WERI-Rb-1 (cell line): ENCODE measurements around the gene MGAT5.

Source experiments
- DNase-seq: peaks from one replicate; pipeline ENCODE4 v3.0.0-alpha.2; 2020
- H3K27ac ChIP-seq: fragments of 250-450 bp; sonication (Bioruptor Pico); 2 replicates; pipeline ENCODE4 v1.5.1; 2020; ENCODE audit warnings: mild to moderate bottlenecking, moderate library complexity
- H3K27me3 ChIP-seq: fragments of 250-450 bp; sonication (Bioruptor Pico); 2 replicates; pipeline ENCODE4 v1.5.1; 2021; ENCODE audit warnings: mild to moderate bottlenecking, low read depth, moderate library complexity; ENCODE audit not compliant: insufficient read depth, severe bottlenecking
- H3K36me3 ChIP-seq: fragments of 250-450 bp; sonication (Bioruptor Pico); 2 replicates; pipeline ENCODE4 v1.5.1; 2020; ENCODE audit warnings: mild to moderate bottlenecking, moderate library complexity
- H3K4me3 ChIP-seq: 2 replicates; pipeline ENCODE4 v1.5.1; 2011; ENCODE audit warnings: low read depth, mild to moderate bottlenecking, control low read depth, low read length
- H3K9me3 ChIP-seq: fragments of 250-450 bp; sonication (Bioruptor Pico); 2 replicates; pipeline ENCODE4 v1.5.1; 2021; ENCODE audit warnings: mild to moderate bottlenecking, moderate library complexity; ENCODE audit not compliant: severe bottlenecking
- TF ChIP-seq, protein P1 (sequence below): IDR thresholded peaks from 2 replicates; pipeline ENCODE4 v1.5.1; 2011; ENCODE audit warnings: low read depth, mild to moderate bottlenecking, control low read depth, inconsistent platforms, low read length

The MGAT5 gene

DNA sequence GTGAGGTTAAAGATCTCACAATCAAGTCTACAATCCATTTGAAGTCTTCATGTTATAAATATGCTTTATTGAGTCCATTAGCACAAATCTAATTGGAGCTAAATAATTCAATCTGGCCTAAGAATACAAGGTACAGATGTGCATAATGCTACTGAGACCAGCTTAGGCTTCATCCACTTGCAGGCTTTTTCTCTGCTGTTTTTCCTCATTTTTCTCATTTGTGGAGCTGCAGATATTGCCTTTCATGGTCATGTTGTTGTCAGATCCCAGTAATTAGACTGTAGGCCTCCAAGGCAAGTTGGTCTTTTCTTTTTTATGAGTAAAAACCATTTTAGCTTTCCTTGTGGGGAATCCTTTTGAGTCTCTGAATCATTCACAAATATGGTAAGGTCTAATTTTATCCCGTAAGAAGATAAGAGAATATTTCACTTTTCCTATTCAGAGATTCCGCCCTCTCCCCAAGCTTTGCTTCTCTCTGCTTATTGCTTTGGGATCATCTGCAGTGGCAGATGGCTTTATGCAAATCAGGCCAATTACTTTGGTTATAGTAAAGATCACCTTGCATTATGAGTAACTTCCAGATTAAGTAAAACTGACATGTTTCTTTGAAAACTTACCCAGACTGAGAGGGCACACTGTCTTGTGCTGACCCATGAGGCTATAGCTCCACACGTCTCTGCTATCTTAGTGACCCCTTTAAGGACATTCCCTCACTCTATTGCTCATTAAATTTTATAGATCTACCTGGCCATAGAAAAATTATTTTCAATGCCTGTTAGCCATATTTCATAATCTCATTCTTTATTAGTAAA, 80.9 kb downstream of the MGAT5 start:
- TF ChIP-seq, protein P1, sequence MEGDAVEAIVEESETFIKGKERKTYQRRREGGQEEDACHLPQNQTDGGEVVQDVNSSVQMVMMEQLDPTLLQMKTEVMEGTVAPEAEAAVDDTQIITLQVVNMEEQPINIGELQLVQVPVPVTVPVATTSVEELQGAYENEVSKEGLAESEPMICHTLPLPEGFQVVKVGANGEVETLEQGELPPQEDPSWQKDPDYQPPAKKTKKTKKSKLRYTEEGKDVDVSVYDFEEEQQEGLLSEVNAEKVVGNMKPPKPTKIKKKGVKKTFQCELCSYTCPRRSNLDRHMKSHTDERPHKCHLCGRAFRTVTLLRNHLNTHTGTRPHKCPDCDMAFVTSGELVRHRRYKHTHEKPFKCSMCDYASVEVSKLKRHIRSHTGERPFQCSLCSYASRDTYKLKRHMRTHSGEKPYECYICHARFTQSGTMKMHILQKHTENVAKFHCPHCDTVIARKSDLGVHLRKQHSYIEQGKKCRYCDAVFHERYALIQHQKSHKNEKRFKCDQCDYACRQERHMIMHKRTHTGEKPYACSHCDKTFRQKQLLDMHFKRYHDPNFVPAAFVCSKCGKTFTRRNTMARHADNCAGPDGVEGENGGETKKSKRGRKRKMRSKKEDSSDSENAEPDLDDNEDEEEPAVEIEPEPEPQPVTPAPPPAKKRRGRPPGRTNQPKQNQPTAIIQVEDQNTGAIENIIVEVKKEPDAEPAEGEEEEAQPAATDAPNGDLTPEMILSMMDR, result no peak
- no peaks in the 10 kb centered on the region for H3K9me3 ChIP-seq
- H3K36me3 ChIP-seq, result peaks cover 11% of the 10 kb centered on the region
- DNase-seq, result no peak
- peak overlapping the region; percentile 28 for H3K27ac ChIP-seq
- no peak overlapping the region for H3K4me3 ChIP-seq
- H3K27me3 ChIP-seq, result no peaks in the 10 kb centered on the region

- no peak for DNase-seq
- TF ChIP-seq, protein P1, result no peak
- Histone ChIP-seq H3K36me3 (peaks cover 11% of the 10 kb centered on the region), H3K9me3 (no peaks in the 10 kb centered on the region), H3K27me3 (no peaks in the 10 kb centered on the region), H3K27ac (no peak overlapping the region; the same call in 1 of the 2 replicates), H3K4me3 (no peak overlapping the region)
These were observed 81.7 kb downstream of the MGAT5 start for GRCh38 chr2:134335601-134336000.

- DNase-seq, result no peak
- Histone ChIP-seq H3K27me3 (no peaks in the 10 kb centered on the region), H3K36me3 (peaks cover 11% of the 10 kb centered on the region), H3K9me3 (no peaks in the 10 kb centered on the region), H3K4me3 (no peak overlapping the region), H3K27ac (no peak overlapping the region)
- TF ChIP-seq, protein P1, result no peak
These were observed 82.5 kb downstream of the MGAT5 start for GRCh38 chr2:134336352-134336751.

DNA sequence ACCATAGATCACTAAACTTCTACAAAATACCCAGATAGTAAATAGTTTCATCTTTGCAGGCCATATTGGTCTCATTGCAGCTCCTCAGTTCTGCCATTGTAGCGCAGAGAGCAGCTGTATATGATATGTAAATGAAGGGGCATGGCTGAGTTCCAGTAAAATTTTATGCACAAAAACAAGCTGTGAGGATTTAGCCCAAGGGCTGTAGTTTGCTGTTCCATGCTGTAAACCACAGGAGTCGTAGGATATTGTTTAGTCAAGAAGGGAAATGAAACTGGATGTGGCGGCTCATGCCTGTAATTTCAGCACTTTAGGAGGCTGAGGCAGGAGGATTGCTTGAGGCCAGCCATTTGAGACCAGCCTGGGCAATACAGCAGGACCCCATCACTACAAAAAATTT, 83.0 kb downstream of the MGAT5 start:
- TF ChIP-seq, protein P1, result no peak
- no peaks in the 10 kb centered on the region for H3K9me3 ChIP-seq
- H3K36me3 ChIP-seq, result peaks cover 11% of the 10 kb centered on the region
- H3K4me3 ChIP-seq, result no peak overlapping the region
- no peak overlapping the region for H3K27ac ChIP-seq
- no peak for DNase-seq
- no peaks in the 10 kb centered on the region for H3K27me3 ChIP-seq

GRCh38 chr2:134337631-134338030, 83.8 kb downstream of the MGAT5 start:
- Histone ChIP-seq H3K4me3 (no peak overlapping the region), H3K36me3 (peaks cover 11% of the 10 kb centered on the region), H3K27ac (no peak overlapping the region), H3K9me3 (no peaks in the 10 kb centered on the region), H3K27me3 (no peaks in the 10 kb centered on the region)
- DNase-seq, result no peak
- TF ChIP-seq, protein P1, result no peak

- TF ChIP-seq, protein P1, result no peak
- Histone ChIP-seq H3K27me3 (no peaks in the 10 kb centered on the region), H3K36me3 (peaks cover 13% of the 10 kb centered on the region), H3K4me3 (no peak overlapping the region), H3K27ac (no peak overlapping the region), H3K9me3 (no peaks in the 10 kb centered on the region)
- DNase-seq, result no peak
These were observed 84.3 kb downstream of the MGAT5 start for GRCh38 chr2:134338208-134338607.
